Ramos (cell line): ENCODE data around the gene SPIN2A.
"Not testable (repeated sequence)": the region's sequence is repeated elsewhere in the genome, so short reads cannot be mapped to it uniquely, and the experiment has no call there.

Source experiments
- in situ Hi-C: fragments of 300-500 bp; cut with MboI; formaldehyde crosslinking; loops from one replicate; pipeline ENCODE4 v1.14.3; 2022; ENCODE audit warnings: low sequenced_read_pairs; ENCODE audit not compliant: unreplicated experiment

Gene SPIN2A

GRCh38 chrX:57103489-57103888 lies 33.7 kb downstream of the SPIN2A start:
- in situ Hi-C loops, result no loop called here

GRCh38 chrX:57102918-57103317 lies 34.3 kb downstream of the SPIN2A start:
- in situ Hi-C loops, result not testable (repeated sequence)
